H9 (cell line): Measurements from ENCODE around the gene NFE2L3. TPM values are rescaled to one million over a fixed set of nuclear protein-coding genes. Genes with fewer than 3 reads are reported as not detected.

Source experiments
- DNase-seq: peaks from one replicate; pipeline ENCODE4 v3.0.0-alpha.2; 2017
- H2AFZ ChIP-seq: one replicate; pipeline ENCODE4 v1.6.1; 2013; ENCODE audit warnings: mild to moderate bottlenecking, low read length, control low read depth, moderate library complexity
- H2AK5ac ChIP-seq: 2 replicates; pipeline ENCODE4 v1.6.1; 2013; ENCODE audit warnings: low read length, control low read depth, mixed read lengths; ENCODE audit not compliant: insufficient read length
- H2BK120ac ChIP-seq: one replicate; pipeline ENCODE4 v1.6.1; 2013; ENCODE audit warnings: low read depth, mild to moderate bottlenecking, low read length, control low read depth, inconsistent platforms; ENCODE audit not compliant: poor library complexity, severe bottlenecking
- H2BK12ac ChIP-seq: 2 replicates; pipeline ENCODE4 v1.6.1; 2013; ENCODE audit warnings: low read length, control low read depth, mixed read lengths, low read depth; ENCODE audit not compliant: insufficient read length
- H2BK15ac ChIP-seq: 2 replicates; pipeline ENCODE4 v1.6.1; 2013; ENCODE audit warnings: low read depth, low read length, control low read depth
- H2BK20ac ChIP-seq: one replicate; pipeline ENCODE4 v1.6.1; 2013; ENCODE audit warnings: low read depth, mild to moderate bottlenecking, low read length, control low read depth, inconsistent platforms; ENCODE audit not compliant: poor library complexity, severe bottlenecking
- H2BK5ac ChIP-seq: 2 replicates; pipeline ENCODE4 v1.6.1; 2013; ENCODE audit warnings: low read length, control low read depth, mixed read lengths; ENCODE audit not compliant: insufficient read length
- H3K14ac ChIP-seq: 2 replicates; pipeline ENCODE4 v1.6.1; 2013; ENCODE audit warnings: low read length, control low read depth; ENCODE audit not compliant: insufficient read depth
- H3K18ac ChIP-seq: 2 replicates; pipeline ENCODE4 v1.6.1; 2013; ENCODE audit warnings: low read depth, mild to moderate bottlenecking, mixed read lengths, low read length, control low read depth; ENCODE audit not compliant: insufficient read length
- H3K23ac ChIP-seq: 2 replicates; pipeline ENCODE4 v1.6.1; 2013; ENCODE audit warnings: low read length, control low read depth, mixed read lengths, low read depth; ENCODE audit not compliant: insufficient read length
- H3K23me2 ChIP-seq: 2 replicates; pipeline ENCODE4 v1.6.1; 2013; ENCODE audit warnings: low read depth, mild to moderate bottlenecking, mixed read lengths, low read length, control low read depth; ENCODE audit not compliant: insufficient read length, poor library complexity, severe bottlenecking
- H3K27ac ChIP-seq: 2 replicates; pipeline ENCODE4 v1.5.1; 2013; ENCODE audit warnings: low read length, control low read depth, mixed read lengths, low read depth; ENCODE audit not compliant: insufficient read length
- H3K27me3 ChIP-seq: 2 replicates; pipeline ENCODE4 v1.6.1; 2013; ENCODE audit warnings: low read length, control low read depth, inconsistent platforms; ENCODE audit not compliant: insufficient read depth
- H3K4ac ChIP-seq: 2 replicates; pipeline ENCODE4 v1.6.1; 2013; ENCODE audit warnings: low read depth, mild to moderate bottlenecking, control low read depth, inconsistent platforms, low read length, moderate library complexity
- H3K4me1 ChIP-seq: 2 replicates; pipeline ENCODE4 v1.6.1; 2013; ENCODE audit warnings: low read length, control low read depth, inconsistent platforms; ENCODE audit not compliant: insufficient read depth
- H3K4me2 ChIP-seq: 2 replicates; pipeline ENCODE4 v1.6.1; 2013; ENCODE audit warnings: low read length, control low read depth, mixed read lengths; ENCODE audit not compliant: insufficient read length, insufficient read depth
- H3K56ac ChIP-seq: 2 replicates; pipeline ENCODE4 v1.6.1; 2013; ENCODE audit warnings: low read depth, mild to moderate bottlenecking, mixed read lengths, low read length, control low read depth; ENCODE audit not compliant: insufficient read length
- H3K79me1 ChIP-seq: 2 replicates; pipeline ENCODE4 v1.6.1; 2013; ENCODE audit warnings: low read depth, mild to moderate bottlenecking, moderate library complexity, low read length, control low read depth, inconsistent platforms; ENCODE audit not compliant: insufficient read depth, poor library complexity, severe bottlenecking
- H3K79me2 ChIP-seq: 2 replicates; pipeline ENCODE4 v1.6.1; 2013; ENCODE audit warnings: low read length, control low read depth, inconsistent platforms; ENCODE audit not compliant: insufficient read depth
- H3K9ac ChIP-seq: 2 replicates; pipeline ENCODE4 v1.6.1; 2013; ENCODE audit warnings: low read length, control low read depth, mixed read lengths; ENCODE audit not compliant: insufficient read length; ENCODE audit errors: extremely low read depth
- H3K9me3 ChIP-seq: one replicate; pipeline ENCODE4 v1.6.1; 2013; ENCODE audit warnings: low read depth, low read length, inconsistent platforms; ENCODE audit not compliant: control insufficient read depth
- H3T11ph ChIP-seq: one replicate; pipeline ENCODE4 v1.6.1; 2013; ENCODE audit warnings: mild to moderate bottlenecking, low read length, control low read depth, inconsistent platforms
- H4K20me1 ChIP-seq: one replicate; pipeline ENCODE4 v1.6.1; 2013; ENCODE audit not compliant: control insufficient read depth, insufficient read length, insufficient read depth
- H4K5ac ChIP-seq: 2 replicates; pipeline ENCODE4 v1.6.1; 2013; ENCODE audit warnings: low read depth, mild to moderate bottlenecking, mixed read lengths, low read length, control low read depth; ENCODE audit not compliant: insufficient read length
- H4K8ac ChIP-seq: replicated peaks from 2 replicates; pipeline ENCODE4 v1.6.1; 2013; ENCODE audit warnings: low read length, control low read depth, mixed read lengths, low read depth; ENCODE audit not compliant: insufficient read length
- H4K91ac ChIP-seq: 2 replicates; pipeline ENCODE4 v1.6.1; 2013; ENCODE audit warnings: low read depth, mild to moderate bottlenecking, moderate library complexity, mixed read lengths, low read length, control low read depth; ENCODE audit not compliant: insufficient read length
- H3K27ac Mint-ChIP-seq, 3 experiments: 2 replicates in 2 of 3; 3 replicates in 1 of 3; pipeline ENCODE4 v1.8.0; 2020 to 2021; ENCODE audit warnings: mixed read lengths in 3 of 3, mild to moderate bottlenecking in 1 of 3, moderate library complexity in 1 of 3
- H3K27me3 Mint-ChIP-seq: 2 replicates; pipeline ENCODE4 v1.8.0; 2021; ENCODE audit warnings: low read depth, mild to moderate bottlenecking, moderate library complexity, mixed read lengths
- H3K36me3 Mint-ChIP-seq, 3 experiments: 2 replicates in 2 of 3; 3 replicates in 1 of 3; pipeline ENCODE4 v1.8.0; 2020 to 2021; ENCODE audit warnings: low read depth in 3 of 3, mixed read lengths in 3 of 3; ENCODE audit not compliant: insufficient read depth in 1 of 3
- H3K4me1 Mint-ChIP-seq, 2 experiments: 2 replicates each; pipeline ENCODE4 v1.8.0; 2020; ENCODE audit warnings: mixed read lengths in 2 of 2
- H3K4me3 Mint-ChIP-seq, 2 experiments: 2 replicates in 1 of 2; 3 replicates in 1 of 2; pipeline ENCODE4 v1.8.0; 2020 to 2021; ENCODE audit warnings: mild to moderate bottlenecking in 2 of 2, mixed read lengths in 2 of 2, moderate library complexity in 1 of 2
- H3K9me3 Mint-ChIP-seq, 2 experiments: 2 replicates in 1 of 2; 3 replicates in 1 of 2; pipeline ENCODE4 v1.8.0; 2020; ENCODE audit warnings: mild to moderate bottlenecking in 2 of 2, mixed read lengths in 2 of 2, moderate library complexity in 1 of 2
- WGBS: extraction: QIAGEN DNeasy Blood & Tissue Kit; methylation state at CpG from one replicate; pipeline ENCODE4 v1.1.7; 2013; ENCODE audit warnings: missing lambda C conversion rate, low lambda C conversion rate, mixed read lengths; ENCODE audit not compliant: insufficient read length; ENCODE audit errors: extremely low coverage; 5-methylcytosine and 5-hydroxymethylcytosine counted together
- total RNA-seq: library from RNA; stranded (reverse); gene quantifications from 2 replicates; pipeline ENCODE4 v1.2.1, GENCODE V29; 2021
- TF ChIP-seq, protein P1 (sequence below): fragments of 200-600 bp; sonication (generic); conservative IDR thresholded peaks from 3 replicates; pipeline ENCODE4 v1.8.0; 2021; ENCODE audit warnings: antibody characterized with exemption, mild to moderate bottlenecking

The NFE2L3 gene
- total RNA-seq, 1 experiment from 2014 or later, result 46.9 TPM

DNA sequence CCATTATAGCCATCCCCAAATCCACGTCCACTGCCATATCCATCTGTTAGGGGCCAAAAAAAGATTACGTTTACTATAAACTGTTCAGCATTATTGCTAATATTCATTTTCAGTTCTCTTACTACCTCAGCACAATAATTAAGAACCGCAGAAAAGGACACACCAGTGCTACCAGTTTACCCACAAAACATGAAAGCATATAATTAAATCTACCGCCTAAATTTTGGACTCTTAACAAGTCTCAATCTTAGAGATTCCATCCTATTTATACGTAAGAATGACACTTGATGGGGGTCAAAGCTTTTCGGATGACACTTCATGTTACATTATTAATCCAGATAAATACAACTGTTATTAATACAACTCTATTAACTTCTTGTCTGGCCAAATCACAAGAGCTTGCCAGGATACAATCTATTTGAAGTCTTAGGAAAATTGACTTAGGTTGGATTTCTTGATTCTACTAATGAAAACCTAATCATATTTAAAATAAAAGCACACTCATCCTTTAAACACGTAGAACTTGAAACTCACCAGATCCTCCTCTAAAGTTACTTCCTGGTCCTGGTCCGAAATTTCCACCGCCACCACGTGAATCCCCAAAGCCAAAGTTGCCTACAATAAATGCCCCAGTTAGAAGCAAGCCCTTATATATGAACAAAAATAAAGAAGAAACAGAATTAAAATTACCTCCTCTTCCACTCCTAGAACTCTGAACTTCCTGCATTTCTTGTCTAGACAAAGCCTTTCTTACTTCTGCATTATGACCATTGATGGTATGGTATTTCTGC, 44.1 kb downstream of the NFE2L3 start:
- no peak overlapping the region for H2AK5ac ChIP-seq
- WGBS, result no CpG with 5 or more reads among the region's 10 CpGs
- no peak overlapping the region for H2BK5ac ChIP-seq
- no peak overlapping the region for H3K18ac ChIP-seq
- H3K79me1 ChIP-seq, result peaks cover 3% of the 10 kb centered on the region
- peak overlapping the region; percentile 100 for H3K4me3 Mint-ChIP-seq
- H3K23me2 ChIP-seq, result peaks cover 2% of the 10 kb centered on the region
- peaks cover 89 to 94% (median 93%) of the 10 kb centered on the region in 3 experiments for H3K36me3 Mint-ChIP-seq
- H3K9ac ChIP-seq, result no peak overlapping the region
- no peak overlapping the region for H4K91ac ChIP-seq
- no peak overlapping the region for H3K56ac ChIP-seq
- no peaks in the 10 kb centered on the region for H4K20me1 ChIP-seq
- no peak overlapping the region for H3K4ac ChIP-seq
- peaks cover 47% of the 10 kb centered on the region for H3K79me2 ChIP-seq
- no peak overlapping the region for H3K27ac ChIP-seq
- H3K27me3 Mint-ChIP-seq, result peaks cover 9% of the 10 kb centered on the region
- no peak overlapping the region for H3K14ac ChIP-seq
- H3K4me1 ChIP-seq, result peaks cover 2% of the 10 kb centered on the region
- H3K9me3 Mint-ChIP-seq, result peaks cover 17 to 21% of the 10 kb centered on the region in 2 experiments
- no peaks in the 10 kb centered on the region for H3K27me3 ChIP-seq
- H3K23ac ChIP-seq, result no peak overlapping the region
- no peak overlapping the region for H2BK20ac ChIP-seq
- no peak overlapping the region for H2BK15ac ChIP-seq
- no peak overlapping the region for H2BK12ac ChIP-seq
- H3K9me3 ChIP-seq, result no peaks in the 10 kb centered on the region
- DNase-seq, result no peak
- no peak overlapping the region for H4K8ac ChIP-seq
- no peak overlapping the region for H4K5ac ChIP-seq
- no peak overlapping the region for H2AFZ ChIP-seq
- peak overlapping the region; percentile 87 for H3K4me2 ChIP-seq
- TF ChIP-seq, protein P1, sequence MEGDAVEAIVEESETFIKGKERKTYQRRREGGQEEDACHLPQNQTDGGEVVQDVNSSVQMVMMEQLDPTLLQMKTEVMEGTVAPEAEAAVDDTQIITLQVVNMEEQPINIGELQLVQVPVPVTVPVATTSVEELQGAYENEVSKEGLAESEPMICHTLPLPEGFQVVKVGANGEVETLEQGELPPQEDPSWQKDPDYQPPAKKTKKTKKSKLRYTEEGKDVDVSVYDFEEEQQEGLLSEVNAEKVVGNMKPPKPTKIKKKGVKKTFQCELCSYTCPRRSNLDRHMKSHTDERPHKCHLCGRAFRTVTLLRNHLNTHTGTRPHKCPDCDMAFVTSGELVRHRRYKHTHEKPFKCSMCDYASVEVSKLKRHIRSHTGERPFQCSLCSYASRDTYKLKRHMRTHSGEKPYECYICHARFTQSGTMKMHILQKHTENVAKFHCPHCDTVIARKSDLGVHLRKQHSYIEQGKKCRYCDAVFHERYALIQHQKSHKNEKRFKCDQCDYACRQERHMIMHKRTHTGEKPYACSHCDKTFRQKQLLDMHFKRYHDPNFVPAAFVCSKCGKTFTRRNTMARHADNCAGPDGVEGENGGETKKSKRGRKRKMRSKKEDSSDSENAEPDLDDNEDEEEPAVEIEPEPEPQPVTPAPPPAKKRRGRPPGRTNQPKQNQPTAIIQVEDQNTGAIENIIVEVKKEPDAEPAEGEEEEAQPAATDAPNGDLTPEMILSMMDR, result no peak
- no peak overlapping the region for H3T11ph ChIP-seq
- H2BK120ac ChIP-seq, result no peak overlapping the region
- H3K27ac Mint-ChIP-seq, result peak overlapping the region; percentile 56 to 97 (median 67); a peak in 6 of 7 replicates
- H3K4me1 Mint-ChIP-seq, result peaks cover 28 to 53% of the 10 kb centered on the region in 2 experiments
